Chondrocyte (in vitro differentiated cells): ENCODE measurements around the gene LRRC3B. TPM values are rescaled to one million over a fixed set of nuclear protein-coding genes. Genes with fewer than 3 reads are reported as not detected.
A peak's percentile ranks its signal among the peaks of the same experiment; 100 is the strongest.

Experiments
- DNase-seq: peaks from one replicate; pipeline ENCODE4 v3.0.0; 2021; ENCODE audit warnings: mixed read lengths, low spot score
- H3K27ac Mint-ChIP-seq: one replicate; pipeline ENCODE4 v1.8.0; 2021; ENCODE audit warnings: mild to moderate bottlenecking, moderate library complexity, mixed read lengths; ENCODE audit not compliant: unreplicated experiment
- H3K27me3 Mint-ChIP-seq: 2 replicates; pipeline ENCODE4 v1.8.0; 2021; ENCODE audit warnings: low read depth, mixed read lengths
- H3K36me3 Mint-ChIP-seq: 2 replicates; pipeline ENCODE4 v1.8.0; 2021; ENCODE audit warnings: low read depth, mixed read lengths
- H3K4me1 Mint-ChIP-seq: 2 replicates; pipeline ENCODE4 v1.8.0; 2021; ENCODE audit warnings: low read depth, mild to moderate bottlenecking, mixed read lengths
- H3K4me3 Mint-ChIP-seq: one replicate; pipeline ENCODE4 v1.8.0; 2021; ENCODE audit warnings: mild to moderate bottlenecking, moderate library complexity, mixed read lengths; ENCODE audit not compliant: unreplicated experiment
- H3K9me3 Mint-ChIP-seq: 2 replicates; pipeline ENCODE4 v1.8.0; 2021; ENCODE audit warnings: low read depth, mixed read lengths
- total RNA-seq: library from RNA; stranded (reverse); gene quantifications from 3 replicates; pipeline ENCODE4 v1.2.1, GENCODE V29; 2021
- TF ChIP-seq, protein P1 (sequence below): fragments of 200-600 bp; sonication (generic); IDR thresholded peaks from 2 replicates; pipeline ENCODE4 v1.5.0; 2021; ENCODE audit warnings: antibody characterized with exemption, mild to moderate bottlenecking, moderate library complexity

Gene LRRC3B
- total RNA-seq, 1 donor from 2014 or later = not detected

DNA sequence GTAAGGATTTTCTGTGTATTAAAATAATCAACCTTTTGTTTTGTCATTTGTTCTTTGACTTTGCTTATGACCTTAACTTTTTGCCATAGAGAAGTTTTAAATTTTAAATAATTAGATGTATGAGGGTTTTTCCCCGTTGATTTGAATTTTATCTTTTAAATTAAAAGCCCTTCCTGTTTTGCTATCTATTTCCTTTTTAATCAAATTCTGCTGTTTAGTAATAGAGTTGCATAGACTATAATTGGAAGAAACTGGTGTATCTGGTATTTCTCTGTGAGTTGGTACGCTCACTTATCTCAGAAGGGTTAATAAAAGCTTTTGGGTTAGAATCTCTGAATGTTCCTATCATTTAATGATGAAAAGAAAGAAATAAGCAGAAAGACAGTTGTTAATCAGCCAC lies 82.2 kb downstream of the LRRC3B start:
- Mint-ChIP-seq H3K27me3 (peaks cover 8% of the 10 kb centered on the region), H3K27ac (no peak overlapping the region)
- no peak for DNase-seq

DNA sequence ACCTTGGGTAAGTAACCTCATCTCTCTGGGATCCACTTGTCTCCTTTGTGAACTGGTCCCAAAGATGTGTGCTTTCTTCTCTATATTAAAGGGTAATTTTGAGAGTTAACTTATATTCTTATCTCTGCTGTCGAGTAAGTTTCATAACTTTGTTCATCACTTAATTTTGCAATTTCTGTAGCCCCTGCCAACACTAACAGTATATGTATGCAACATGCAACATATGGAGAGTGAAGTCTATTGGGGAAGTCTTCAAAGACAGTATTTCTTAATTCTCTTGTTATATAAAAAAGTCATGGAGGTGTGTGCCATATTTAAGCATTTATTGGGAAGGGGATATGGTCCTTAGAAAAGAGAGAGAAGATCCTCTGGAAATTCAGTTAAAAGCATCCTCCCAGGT lies 85.9 kb downstream of the LRRC3B start:
- Mint-ChIP-seq H3K9me3 (no peaks in the 10 kb centered on the region), H3K27me3 (peaks cover 5% of the 10 kb centered on the region), H3K36me3 (no peaks in the 10 kb centered on the region), H3K4me3 (no peak overlapping the region), H3K27ac (no peak overlapping the region), H3K4me1 (no peaks in the 10 kb centered on the region)
- DNase-seq = no peak
- TF ChIP-seq, protein P1, sequence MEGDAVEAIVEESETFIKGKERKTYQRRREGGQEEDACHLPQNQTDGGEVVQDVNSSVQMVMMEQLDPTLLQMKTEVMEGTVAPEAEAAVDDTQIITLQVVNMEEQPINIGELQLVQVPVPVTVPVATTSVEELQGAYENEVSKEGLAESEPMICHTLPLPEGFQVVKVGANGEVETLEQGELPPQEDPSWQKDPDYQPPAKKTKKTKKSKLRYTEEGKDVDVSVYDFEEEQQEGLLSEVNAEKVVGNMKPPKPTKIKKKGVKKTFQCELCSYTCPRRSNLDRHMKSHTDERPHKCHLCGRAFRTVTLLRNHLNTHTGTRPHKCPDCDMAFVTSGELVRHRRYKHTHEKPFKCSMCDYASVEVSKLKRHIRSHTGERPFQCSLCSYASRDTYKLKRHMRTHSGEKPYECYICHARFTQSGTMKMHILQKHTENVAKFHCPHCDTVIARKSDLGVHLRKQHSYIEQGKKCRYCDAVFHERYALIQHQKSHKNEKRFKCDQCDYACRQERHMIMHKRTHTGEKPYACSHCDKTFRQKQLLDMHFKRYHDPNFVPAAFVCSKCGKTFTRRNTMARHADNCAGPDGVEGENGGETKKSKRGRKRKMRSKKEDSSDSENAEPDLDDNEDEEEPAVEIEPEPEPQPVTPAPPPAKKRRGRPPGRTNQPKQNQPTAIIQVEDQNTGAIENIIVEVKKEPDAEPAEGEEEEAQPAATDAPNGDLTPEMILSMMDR = no peak

More for the DNA sequence above, 82.2 kb downstream of the LRRC3B start:
- TF ChIP-seq, protein P1 = no peak
- no peaks in the 10 kb centered on the region for H3K4me1 Mint-ChIP-seq
- no peak overlapping the region for H3K4me3 Mint-ChIP-seq
- H3K9me3 Mint-ChIP-seq = peaks cover 4% of the 10 kb centered on the region
- no peaks in the 10 kb centered on the region for H3K36me3 Mint-ChIP-seq

DNA sequence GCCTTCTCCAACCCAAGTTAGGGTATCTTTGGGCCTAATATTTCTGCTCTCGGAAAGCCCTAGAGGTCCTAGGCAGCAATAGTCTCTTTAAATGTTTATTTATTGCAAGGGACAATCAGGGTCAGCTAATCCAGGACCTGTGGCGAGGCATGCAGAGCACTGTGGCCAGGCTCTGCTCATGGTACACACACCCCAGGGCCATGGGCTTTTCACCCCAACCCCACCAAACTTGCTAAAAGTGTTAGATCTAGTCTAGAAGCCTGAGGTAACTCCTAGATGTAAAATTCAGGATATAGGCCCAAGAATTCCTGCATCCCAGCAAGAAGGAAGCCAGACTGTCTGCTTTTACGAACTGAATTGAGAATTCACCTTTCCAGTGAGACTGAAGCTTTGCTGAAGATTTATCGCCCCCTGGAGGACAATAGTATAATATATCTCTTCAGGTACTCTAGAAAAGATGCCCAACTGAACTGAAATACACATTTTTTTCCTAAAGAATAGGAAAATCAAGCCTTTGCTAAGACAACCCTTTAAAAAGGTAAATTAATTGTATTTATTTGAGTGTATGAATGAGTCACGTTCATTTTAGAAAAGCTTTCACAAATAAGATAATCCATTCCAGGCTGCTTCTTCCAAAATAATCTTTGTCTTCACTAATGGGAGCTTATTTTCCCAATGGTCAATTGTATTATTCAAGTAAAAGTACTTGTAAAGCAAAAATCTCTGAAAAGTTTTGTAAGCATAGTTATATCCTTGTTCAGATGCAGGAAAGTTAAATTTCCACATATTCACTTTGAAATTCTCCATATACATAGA lies 89.8 kb downstream of the LRRC3B start:
- Mint-ChIP-seq H3K4me3 (no peak overlapping the region), H3K4me1 (no peaks in the 10 kb centered on the region), H3K27ac (no peak overlapping the region), H3K27me3 (peaks cover 5% of the 10 kb centered on the region), H3K36me3 (no peaks in the 10 kb centered on the region), H3K9me3 (peaks cover 3% of the 10 kb centered on the region)
- DNase-seq = no peak
- TF ChIP-seq, protein P1 = peak; percentile 86

DNA sequence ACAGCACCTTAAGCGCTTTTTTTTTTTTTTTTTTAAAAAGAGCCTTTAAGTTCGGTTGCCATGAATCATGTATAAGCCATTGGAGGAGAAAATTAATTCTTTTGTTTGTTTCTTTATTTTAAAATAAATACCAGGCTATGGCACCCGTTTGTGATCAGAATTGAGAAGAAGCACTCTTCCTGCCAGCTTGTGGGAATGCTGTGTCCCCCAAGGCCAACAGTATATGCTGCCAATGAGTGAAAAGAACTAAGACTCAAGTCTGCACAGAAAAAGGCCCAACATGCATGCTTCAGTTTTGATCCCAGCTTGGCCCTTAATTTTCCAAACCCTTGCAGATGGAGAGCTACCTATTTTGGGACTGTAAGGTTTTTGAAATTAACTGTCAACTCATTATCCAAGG lies 90.5 kb downstream of the LRRC3B start:
- H3K27me3 Mint-ChIP-seq = peaks cover 4% of the 10 kb centered on the region
- no peaks in the 10 kb centered on the region for H3K4me1 Mint-ChIP-seq
- no peak overlapping the region for H3K27ac Mint-ChIP-seq
- no peaks in the 10 kb centered on the region for H3K36me3 Mint-ChIP-seq
- TF ChIP-seq, protein P1 = no peak
- peaks cover 3% of the 10 kb centered on the region for H3K9me3 Mint-ChIP-seq
- no peak for DNase-seq
- H3K4me3 Mint-ChIP-seq = no peak overlapping the region

DNA sequence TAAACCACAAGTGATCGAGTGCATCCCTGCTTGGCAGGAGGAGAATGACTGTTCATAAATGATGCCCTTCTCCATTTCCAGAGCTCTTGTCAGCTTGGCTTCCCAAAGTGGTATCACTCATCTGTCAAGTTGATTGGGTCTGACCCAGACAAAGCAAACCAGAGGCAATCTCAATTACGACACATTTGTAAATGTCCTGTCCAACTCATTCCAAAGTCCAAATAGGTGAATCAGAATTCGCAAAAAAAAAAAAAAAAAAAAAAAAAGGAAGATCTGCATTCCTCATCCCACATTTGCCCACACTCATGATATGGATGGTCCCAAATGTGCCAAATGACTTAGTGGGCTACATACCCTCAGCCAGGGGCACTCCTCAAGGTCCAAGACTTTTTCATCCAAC lies 91.9 kb downstream of the LRRC3B start:
- no peak for DNase-seq
- Mint-ChIP-seq H3K27me3 (no peaks in the 10 kb centered on the region), H3K4me1 (no peaks in the 10 kb centered on the region), H3K4me3 (no peak overlapping the region), H3K27ac (no peak overlapping the region), H3K9me3 (peaks cover 3% of the 10 kb centered on the region), H3K36me3 (no peaks in the 10 kb centered on the region)
- TF ChIP-seq, protein P1 = no peak
